ENCODE data around the gene IL4R. TPM values are rescaled to one million over a fixed set of nuclear protein-coding genes. Genes with fewer than 3 reads are reported as not detected.

Gene IL4R
- total RNA-seq, 1 experiment from 2014 or later: 29.6 TPM

- Histone ChIP-seq H3K27me3 (ENCODE audit: insufficient read depth, low read length) (no peaks in the 10 kb centered on the region), H3K36me3 (ENCODE audit: control insufficient read depth in 1 of 2, insufficient read depth in 2 of 2, low read length in 2 of 2) (peaks cover 6 to 14% of the 10 kb centered on the region in 2 experiments; a peak in 3 of 4 replicates), H3K9me3 (ENCODE audit: control insufficient read depth in 1 of 2, insufficient read depth in 1 of 2, low read depth in 1 of 2, low read length in 2 of 2) (no peaks in the 10 kb centered on the region), H2AFZ (ENCODE audit: low read depth, low read length, poor library complexity, severe bottlenecking) (no peak overlapping the region), H3K4me1 (ENCODE audit: control insufficient read depth in 1 of 2, insufficient read depth in 2 of 2, low read length in 2 of 2) (no peaks in the 10 kb centered on the region), H3K4me3 (replicated peaks in 1 of 2; ENCODE audit: low read depth in 1 of 2, low read length in 2 of 2) (no peak overlapping the region), H3K27ac (ENCODE audit: low read depth, low read length) (no peak overlapping the region), H3K79me2 (ENCODE audit: insufficient read depth, low read length) (no peaks in the 10 kb centered on the region), H3K4me2 (ENCODE audit: low read length) (no peak overlapping the region), H3K9ac (ENCODE audit: low read length) (no peak overlapping the region), H4K20me1 (ENCODE audit: insufficient read depth) (no peaks in the 10 kb centered on the region), H3K9me2 (ENCODE audit: insufficient read depth) (no peaks in the 10 kb centered on the region)
- ChIA-PET POLR2A (no interaction called here), CTCF (no interaction called here), RAD21 (ENCODE audit: low non-redundant PET in 1 of 2, low total read pairs in 2 of 2, uncharacterized antibody in 2 of 2, unreplicated experiment in 2 of 2) (no interaction called here)
- DNase-seq (ENCODE audit: low read depth, low spot score): no peak
- TF ChIP-seq REST (IDR thresholded peaks at IDR 0.05; ENCODE audit: low read depth): no peak
- no peak for TF ChIP-seq EGR1 (IDR thresholded peaks at IDR 0.05; ENCODE audit: low read depth)
- TF ChIP-seq ATF3 (IDR thresholded peaks at IDR 0.05): no peak
- no peak for TF ChIP-seq SRF (IDR thresholded peaks at IDR 0.05; ENCODE audit: low read depth)
- TF ChIP-seq MAX (IDR thresholded peaks at IDR 0.05): no peak
- TF ChIP-seq RAD21 (IDR thresholded peaks at IDR 0.05; ENCODE audit: low read depth): no peak
- TF ChIP-seq ELF1 (IDR thresholded peaks at IDR 0.05; ENCODE audit: borderline replicate concordance, low read depth): no peak
- TF ChIP-seq POLR2AphosphoS5 (IDR thresholded peaks at IDR 0.05; ENCODE audit: low read depth, low read length): no peak
- TF ChIP-seq EZH2 (IDR thresholded peaks at IDR 0.05): no peak
- TF ChIP-seq ZFX (IDR thresholded peaks at IDR 0.05): no peak
- TF ChIP-seq SIN3A (IDR thresholded peaks at IDR 0.05; ENCODE audit: low read depth): no peak
- no peak for TF ChIP-seq EZH2phosphoT487 (IDR thresholded peaks at IDR 0.05; ENCODE audit: borderline replicate concordance)
- BruUV-seq (replicated peaks): no TSS peak
- intact Hi-C loops (cut with micrococcal nuclease): no loop called here
- ATAC-seq: no peak
These were observed 30.9 kb downstream of the IL4R start for GRCh38 chr16:27344721-27345120.
